Gastroesophageal sphincter (tissue), 3 donors: ENCODE results near the gene DYNC1I1.

Experiments used
- CTCF ChIP-seq, 4 experiments: fragments of 200-600 bp in 2 of 4; fragments of 450-650 bp in 2 of 4; sonication (generic) in 1 of 4; IDR thresholded peaks; one replicate each; pipeline ENCODE4 v1.5.1; 2017 to 2019; ENCODE audit warnings: antibody characterized with exemption in 4 of 4, mild to moderate bottlenecking in 2 of 4, moderate library complexity in 2 of 4
- EP300 ChIP-seq: sonication (generic); formaldehyde crosslinking; IDR thresholded peaks from one replicate; pipeline ENCODE4 v1.6.1; 2017; ENCODE audit warnings: antibody characterized with exemption, mild to moderate bottlenecking

GRCh38 chr7:95977994-95978393 lies 205.6 kb downstream of the DYNC1I1 start:
- TF ChIP-seq CTCF (IDR thresholded peaks at IDR 0.05): no peak
- TF ChIP-seq EP300: no peak
